ENCODE results near the gene MMP21.
A peak's percentile ranks its signal among the peaks of the same experiment; 100 is the strongest.

The MMP21 gene

GRCh38 chr10:125761961-125762360 is 13.7 kb downstream of the MMP21 start:
- DNase-seq: no peak

GRCh38 chr10:125757742-125758141 is 17.9 kb downstream of the MMP21 start:
- no peak for DNase-seq

GRCh38 chr10:125756853-125757487 is 18.7 kb downstream of the MMP21 start:
- no peak for DNase-seq

- no peak for DNase-seq
Observed at GRCh38 chr10:125756196-125756595, 19.4 kb downstream of the MMP21 start.

- no peak for DNase-seq
Observed at GRCh38 chr10:125747417-125747816, 28.2 kb downstream of the MMP21 start.

- DNase-seq: no peak
Observed at GRCh38 chr10:125744909-125745308, 30.7 kb downstream of the MMP21 start.

GRCh38 chr10:125742465-125742864 is 33.2 kb downstream of the MMP21 start:
- DNase-seq: no peak

- no peak for DNase-seq
Observed at GRCh38 chr10:125739994-125740679, 35.5 kb downstream of the MMP21 start.

GRCh38 chr10:125738206-125738605 is 37.4 kb downstream of the MMP21 start:
- DNase-seq: no peak

GRCh38 chr10:125734823-125735222 is 40.8 kb downstream of the MMP21 start:
- DNase-seq: no peak

- DNase-seq: no peak
Observed at GRCh38 chr10:125734148-125734547, 41.5 kb downstream of the MMP21 start.

GRCh38 chr10:125727436-125727835 is 48.2 kb downstream of the MMP21 start:
- DNase-seq: no peak

- DNase-seq: no peak
Observed at GRCh38 chr10:125726914-125727313, 48.7 kb downstream of the MMP21 start.

- DNase-seq: no peak
Observed at GRCh38 chr10:125722811-125723210, 52.8 kb downstream of the MMP21 start.

GRCh38 chr10:125721035-125721434 is 54.6 kb downstream of the MMP21 start:
- DNase-seq: no peak

- no peak for DNase-seq
Observed at GRCh38 chr10:125720002-125720382, 55.6 kb downstream of the MMP21 start.

GRCh38 chr10:125719173-125720001 is 56.2 kb downstream of the MMP21 start, which contains the start of gene EDRF1:
Gene EDRF1, plus strand, starts transcription at chr10:125719709. Its CDS starts 99 bp downstream, at chr10:125719808.
- DNase-seq: peak; percentile 100
